IMR-90 (cell line): ENCODE data around the gene ARMS2.

Experiments used
- BHLHE40 ChIP-seq: fragments of 150-350 bp; IDR thresholded peaks from 2 replicates; pipeline ENCODE4 v1.6.1; 2016; ENCODE audit warnings: mild to moderate bottlenecking, low read depth, low read length
- CEBPB ChIP-seq: IDR thresholded peaks from 2 replicates; pipeline ENCODE4 v1.6.1; 2012; ENCODE audit warnings: low read depth, low read length, improper control_type of control experiment
- CHD1 ChIP-seq: IDR thresholded peaks from 2 replicates; pipeline ENCODE4 v1.6.1; 2012; ENCODE audit warnings: low read depth, low read length, improper control_type of control experiment
- MAZ ChIP-seq: IDR thresholded peaks from 2 replicates; pipeline ENCODE4 v1.6.1; 2012; ENCODE audit warnings: low read depth, mild to moderate bottlenecking, low read length, improper control_type of control experiment, moderate library complexity, borderline replicate concordance
- POLR2A ChIP-seq: IDR thresholded peaks from 2 replicates; pipeline ENCODE4 v1.6.1; 2012; ENCODE audit warnings: mild to moderate bottlenecking, low read depth, low read length
- RCOR1 ChIP-seq: IDR thresholded peaks from 2 replicates; pipeline ENCODE4 v1.6.1; 2012; ENCODE audit warnings: mild to moderate bottlenecking, low read length, improper control_type of control experiment; ENCODE audit not compliant: insufficient replicate concordance
- RFX5 ChIP-seq: IDR thresholded peaks from 2 replicates; pipeline ENCODE4 v1.8.0; 2012; ENCODE audit warnings: low read depth, mild to moderate bottlenecking, low read length, moderate library complexity
- TF ChIP-seq, protein P1 (sequence below): conservative IDR thresholded peaks from 2 replicates; pipeline ENCODE4 v1.5.1; 2012; ENCODE audit warnings: mild to moderate bottlenecking, low read depth, low read length, improper control_type of control experiment
- TF ChIP-seq, protein P2 (sequence below): fragments of 150-350 bp; IDR thresholded peaks from 2 replicates; pipeline ENCODE4 v1.6.1; 2017; ENCODE audit warnings: mild to moderate bottlenecking, antibody characterized with exemption, low read length, low read depth

DNA sequence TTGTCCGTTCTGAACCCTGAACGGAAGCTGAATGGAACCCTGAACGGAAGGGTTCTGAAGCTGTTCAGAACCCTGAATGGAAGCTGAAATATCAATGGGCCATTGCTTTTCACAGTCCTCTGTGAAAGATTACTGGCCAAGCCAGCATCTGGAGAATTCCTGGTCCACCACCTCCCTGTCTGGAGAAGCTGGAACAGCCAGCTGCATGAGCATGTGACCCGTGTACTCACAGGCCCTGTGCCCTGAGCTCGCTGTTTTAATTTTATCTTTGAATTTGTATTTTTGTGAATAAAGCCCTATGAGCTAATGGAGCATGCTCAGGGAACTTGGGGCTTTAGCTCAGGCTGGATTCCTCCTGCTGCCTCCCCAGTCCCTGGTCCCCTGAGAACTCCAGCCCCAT, 44.1 kb downstream of the ARMS2 start:
- TF ChIP-seq, protein P1, sequence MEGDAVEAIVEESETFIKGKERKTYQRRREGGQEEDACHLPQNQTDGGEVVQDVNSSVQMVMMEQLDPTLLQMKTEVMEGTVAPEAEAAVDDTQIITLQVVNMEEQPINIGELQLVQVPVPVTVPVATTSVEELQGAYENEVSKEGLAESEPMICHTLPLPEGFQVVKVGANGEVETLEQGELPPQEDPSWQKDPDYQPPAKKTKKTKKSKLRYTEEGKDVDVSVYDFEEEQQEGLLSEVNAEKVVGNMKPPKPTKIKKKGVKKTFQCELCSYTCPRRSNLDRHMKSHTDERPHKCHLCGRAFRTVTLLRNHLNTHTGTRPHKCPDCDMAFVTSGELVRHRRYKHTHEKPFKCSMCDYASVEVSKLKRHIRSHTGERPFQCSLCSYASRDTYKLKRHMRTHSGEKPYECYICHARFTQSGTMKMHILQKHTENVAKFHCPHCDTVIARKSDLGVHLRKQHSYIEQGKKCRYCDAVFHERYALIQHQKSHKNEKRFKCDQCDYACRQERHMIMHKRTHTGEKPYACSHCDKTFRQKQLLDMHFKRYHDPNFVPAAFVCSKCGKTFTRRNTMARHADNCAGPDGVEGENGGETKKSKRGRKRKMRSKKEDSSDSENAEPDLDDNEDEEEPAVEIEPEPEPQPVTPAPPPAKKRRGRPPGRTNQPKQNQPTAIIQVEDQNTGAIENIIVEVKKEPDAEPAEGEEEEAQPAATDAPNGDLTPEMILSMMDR: no peak
- TF ChIP-seq POLR2A (no peak), CHD1 (no peak), CEBPB (no peak), RCOR1 (no peak), MAZ (no peak), BHLHE40 (no peak), RFX5 (no peak)
- TF ChIP-seq, protein P2, sequence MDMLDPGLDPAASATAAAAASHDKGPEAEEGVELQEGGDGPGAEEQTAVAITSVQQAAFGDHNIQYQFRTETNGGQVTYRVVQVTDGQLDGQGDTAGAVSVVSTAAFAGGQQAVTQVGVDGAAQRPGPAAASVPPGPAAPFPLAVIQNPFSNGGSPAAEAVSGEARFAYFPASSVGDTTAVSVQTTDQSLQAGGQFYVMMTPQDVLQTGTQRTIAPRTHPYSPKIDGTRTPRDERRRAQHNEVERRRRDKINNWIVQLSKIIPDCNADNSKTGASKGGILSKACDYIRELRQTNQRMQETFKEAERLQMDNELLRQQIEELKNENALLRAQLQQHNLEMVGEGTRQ: peak; percentile 6; the same call in 1 of the 2 replicates
